GM12891 (cell line): ENCODE measurements around the gene BICC1.

Source experiments
- PAX5 ChIP-seq: IDR thresholded peaks from 2 replicates; pipeline ENCODE4 v1.6.1; 2011; ENCODE audit warnings: low read length, moderate library complexity, mild to moderate bottlenecking; ENCODE audit not compliant: insufficient read depth, severe bottlenecking
- POLR2A ChIP-seq: IDR thresholded peaks from 2 replicates; pipeline ENCODE4 v1.6.1; 2011; ENCODE audit warnings: low read depth, low read length, control low read depth
- POLR2AphosphoS5 ChIP-seq: IDR thresholded peaks from 2 replicates; pipeline ENCODE4 v1.6.1; 2011; ENCODE audit warnings: low read depth, low read length, control low read depth
- POU2F2 ChIP-seq: IDR thresholded peaks from 2 replicates; pipeline ENCODE4 v1.6.1; 2011; ENCODE audit warnings: low read depth, mild to moderate bottlenecking, control low read depth, low read length, moderate library complexity
- SPI1 ChIP-seq: IDR thresholded peaks from 2 replicates; pipeline ENCODE4 v1.6.1; 2011; ENCODE audit warnings: low read depth, low read length, control low read depth
- TAF1 ChIP-seq: IDR thresholded peaks from 2 replicates; pipeline ENCODE4 v1.6.1; 2011; ENCODE audit warnings: low read depth, low read length, control low read depth

DNA sequence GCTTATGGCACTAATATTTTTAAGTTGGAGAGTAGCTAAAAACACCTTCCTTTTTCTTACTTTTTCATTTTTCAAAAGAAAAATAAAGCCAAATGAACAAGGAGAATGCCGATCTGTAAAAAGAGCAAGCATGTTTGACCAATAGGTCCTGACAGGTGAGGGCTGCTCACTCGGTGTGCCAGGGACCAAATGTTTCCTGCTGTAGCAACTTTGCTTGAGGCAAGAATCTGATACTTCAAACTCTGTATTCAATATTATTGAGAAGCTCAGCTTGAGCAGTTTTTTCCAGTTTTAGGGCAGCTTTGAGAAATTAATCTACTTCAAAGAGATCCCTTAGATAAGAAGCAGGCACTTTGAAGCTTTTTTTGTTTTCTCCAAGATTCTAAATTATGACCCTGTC lies 298.1 kb downstream of the BICC1 start:
- TF ChIP-seq POLR2A (no peak), SPI1 (no peak), PAX5 (no peak), POLR2AphosphoS5 (no peak), POU2F2 (no peak), TAF1 (no peak)
